ENCODE results near the gene PRKG1. TPM values are rescaled to one million over a fixed set of nuclear protein-coding genes. Genes with fewer than 3 reads are reported as not detected.

Gene PRKG1
- total and polyA plus RNA-seq, 2 of the 4 experiments (the other 2 are of a cell fraction) = 3.5 to 18.3 TPM

- dilution Hi-C loops (cut with HindIII; ENCODE audit: low sequenced_read_pairs, unreplicated experiment) = no loop called here
Measured at GRCh38 chr10:51985336-51985735, 911.0 kb downstream of the PRKG1 start.

More at GRCh38 chr10:51985336-51985735, 911.0 kb downstream of the PRKG1 start:
- no peaks in the 10 kb centered on the region for H3K36me3 ChIP-seq (ENCODE audit: control insufficient read depth, insufficient read depth, low read length)
- no peak overlapping the region for H2BK5ac ChIP-seq (ENCODE audit: low read depth, low read length, poor library complexity, severe bottlenecking)
- H3K79me1 ChIP-seq (ENCODE audit: low read depth in 1 of 2, low read length in 2 of 2) = no peaks in the 10 kb centered on the region
- no peak overlapping the region for H3K18ac ChIP-seq (ENCODE audit: low read depth, low read length)
- ChIA-PET CTCF (no interaction called here), POLR2A (ENCODE audit: unreplicated experiment) (no interaction called here)
- in situ Hi-C loops (cut with MboI; ENCODE audit: low sequenced_read_pairs) = no loop called here
- intact Hi-C loops (cut with micrococcal nuclease) = no loop called here
- H2BK20ac ChIP-seq (ENCODE audit: low read depth, low read length) = no peak overlapping the region
- H3K4me3 ChIP-seq (ENCODE audit: insufficient read depth, low read depth, low read length) = no peak overlapping the region
- H3K27me3 ChIP-seq (ENCODE audit: control insufficient read depth, insufficient read depth, low read length) = no peaks in the 10 kb centered on the region
- no peak overlapping the region for H3K9ac ChIP-seq (ENCODE audit: low read depth, low read length)
- H3K9me3 ChIP-seq (ENCODE audit: control insufficient read depth, insufficient read depth, low read length) = no peaks in the 10 kb centered on the region
- H2AK5ac ChIP-seq (ENCODE audit: low read depth, low read length) = no peak overlapping the region
- no peak overlapping the region for H3K23ac ChIP-seq (ENCODE audit: low read depth, low read length)
- H4K8ac ChIP-seq (ENCODE audit: low read depth in 2 of 2, low read length in 2 of 2) = no peak overlapping the region
- ATAC-seq (ENCODE audit: low read depth) (no peak), DNase-seq (no peak)
- H2AFZ ChIP-seq (replicated peaks; ENCODE audit: low read length, poor library complexity) = no peak overlapping the region
- BruUV-seq (replicated peaks) = no TSS peak
- H4K5ac ChIP-seq (ENCODE audit: low read depth, low read length) = no peak overlapping the region
- no peak overlapping the region for H2BK15ac ChIP-seq (ENCODE audit: low read depth, low read length)
- no peak overlapping the region for H4K91ac ChIP-seq (ENCODE audit: insufficient read depth, low read depth, low read length)
- no peaks in the 10 kb centered on the region for H3K4me1 ChIP-seq (ENCODE audit: control insufficient read depth, insufficient read depth, low read length)
- H3K4ac ChIP-seq (ENCODE audit: low read depth, low read length) = no peak overlapping the region
- H4K20me1 ChIP-seq (ENCODE audit: insufficient read depth, low read length) = no peaks in the 10 kb centered on the region
- H2BK120ac ChIP-seq (ENCODE audit: low read depth, low read length) = no peak overlapping the region
- H3K56ac ChIP-seq (ENCODE audit: extremely low read depth, insufficient read depth, low read length) = no peak overlapping the region
- no peak overlapping the region for H3K4me2 ChIP-seq (ENCODE audit: low read depth, low read length)
- H3K14ac ChIP-seq (replicated peaks; ENCODE audit: low read depth, low read length) = no peak overlapping the region
- TF ChIP-seq SMC3 (IDR thresholded peaks at IDR 0.05; ENCODE audit: low read depth, low read length) (no peak), RCOR1 (IDR thresholded peaks at IDR 0.05; ENCODE audit: insufficient replicate concordance, low read length) (no peak), MXI1 (IDR thresholded peaks at IDR 0.05; ENCODE audit: borderline replicate concordance, low read depth, low read length) (no peak), NFE2L2 (IDR thresholded peaks at IDR 0.05; ENCODE audit: low read depth, low read length) (no peak), USF2 (IDR thresholded peaks at IDR 0.05; ENCODE audit: low read depth, low read length) (no peak), POLR2A (IDR thresholded peaks at IDR 0.05; ENCODE audit: low read depth, low read length) (no peak), FOS (IDR thresholded peaks at IDR 0.05; ENCODE audit: low read depth, low read length) (no peak), RAD21 (IDR thresholded peaks at IDR 0.05; ENCODE audit: low read length) (no peak), BHLHE40 (IDR thresholded peaks at IDR 0.05; ENCODE audit: low read depth, low read length) (no peak), CEBPB (IDR thresholded peaks at IDR 0.05; ENCODE audit: low read depth, low read length) (no peak), RFX5 (IDR thresholded peaks at IDR 0.05; ENCODE audit: low read depth, low read length) (no peak), MAFK (IDR thresholded peaks at IDR 0.05; ENCODE audit: low read depth, low read length) (no peak), CHD1 (IDR thresholded peaks at IDR 0.05; ENCODE audit: low read depth, low read length) (no peak), ELK1 (IDR thresholded peaks at IDR 0.05; ENCODE audit: borderline replicate concordance, low read depth, low read length) (no peak), MAZ (IDR thresholded peaks at IDR 0.05; ENCODE audit: borderline replicate concordance, low read depth, low read length) (no peak)
- TF ChIP-seq, protein P1, sequence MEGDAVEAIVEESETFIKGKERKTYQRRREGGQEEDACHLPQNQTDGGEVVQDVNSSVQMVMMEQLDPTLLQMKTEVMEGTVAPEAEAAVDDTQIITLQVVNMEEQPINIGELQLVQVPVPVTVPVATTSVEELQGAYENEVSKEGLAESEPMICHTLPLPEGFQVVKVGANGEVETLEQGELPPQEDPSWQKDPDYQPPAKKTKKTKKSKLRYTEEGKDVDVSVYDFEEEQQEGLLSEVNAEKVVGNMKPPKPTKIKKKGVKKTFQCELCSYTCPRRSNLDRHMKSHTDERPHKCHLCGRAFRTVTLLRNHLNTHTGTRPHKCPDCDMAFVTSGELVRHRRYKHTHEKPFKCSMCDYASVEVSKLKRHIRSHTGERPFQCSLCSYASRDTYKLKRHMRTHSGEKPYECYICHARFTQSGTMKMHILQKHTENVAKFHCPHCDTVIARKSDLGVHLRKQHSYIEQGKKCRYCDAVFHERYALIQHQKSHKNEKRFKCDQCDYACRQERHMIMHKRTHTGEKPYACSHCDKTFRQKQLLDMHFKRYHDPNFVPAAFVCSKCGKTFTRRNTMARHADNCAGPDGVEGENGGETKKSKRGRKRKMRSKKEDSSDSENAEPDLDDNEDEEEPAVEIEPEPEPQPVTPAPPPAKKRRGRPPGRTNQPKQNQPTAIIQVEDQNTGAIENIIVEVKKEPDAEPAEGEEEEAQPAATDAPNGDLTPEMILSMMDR (conservative IDR thresholded peaks at IDR 0.05; ENCODE audit: low read depth, low read length) = no peak
- no peaks in the 10 kb centered on the region; the same call in 1 of the 2 replicates for H3K9me1 ChIP-seq (ENCODE audit: insufficient read depth, low read length)
- no peak overlapping the region for H2AK9ac ChIP-seq (replicated peaks; ENCODE audit: low read depth, low read length, poor library complexity)
- H3K27ac ChIP-seq (ENCODE audit: insufficient read depth, low read length) = no peak overlapping the region
